ENCODE data around the gene LRRTM4. TPM values are rescaled to one million over a fixed set of nuclear protein-coding genes. Genes with fewer than 3 reads are reported as not detected.
"Not testable (repeated sequence)": the region's sequence is repeated elsewhere in the genome, so short reads cannot be mapped to it uniquely, and the experiment has no call there.

The LRRTM4 gene
- total RNA-seq, 1 donor from 2014 or later: 0.55 TPM

DNA sequence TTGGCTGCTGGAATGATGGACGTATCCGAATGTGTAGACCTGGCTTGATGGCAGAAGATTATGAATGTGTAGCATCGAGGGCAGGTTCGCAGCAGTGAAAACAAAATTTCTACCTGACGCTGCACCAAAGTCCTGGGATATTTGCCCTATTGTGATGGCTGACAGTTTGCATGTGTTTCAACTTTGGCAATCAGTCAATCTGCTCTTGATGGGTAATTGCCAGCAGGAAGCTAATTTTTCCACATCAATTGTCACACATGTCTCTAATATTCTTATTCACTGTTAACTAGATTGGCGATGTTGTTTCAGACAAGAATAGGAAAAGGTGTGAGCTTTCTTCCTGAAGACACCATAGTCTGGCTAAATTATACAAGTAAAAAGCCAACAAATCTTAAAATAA, 821.3 kb downstream of the LRRTM4 start:
- Histone ChIP-seq H3K36me3 (no peaks in the 10 kb centered on the region), H3K27ac (replicated peaks) (no peak overlapping the region), H3K9me3 (replicated peaks) (no peaks in the 10 kb centered on the region), H3K27me3 (ENCODE audit: low read depth) (no peaks in the 10 kb centered on the region), H3K4me1 (no peaks in the 10 kb centered on the region), H3K4me3 (no peak overlapping the region)
- intact Hi-C loops (cut with micrococcal nuclease): no loop called here
- no peak for DNase-seq
- TF ChIP-seq, protein P1, sequence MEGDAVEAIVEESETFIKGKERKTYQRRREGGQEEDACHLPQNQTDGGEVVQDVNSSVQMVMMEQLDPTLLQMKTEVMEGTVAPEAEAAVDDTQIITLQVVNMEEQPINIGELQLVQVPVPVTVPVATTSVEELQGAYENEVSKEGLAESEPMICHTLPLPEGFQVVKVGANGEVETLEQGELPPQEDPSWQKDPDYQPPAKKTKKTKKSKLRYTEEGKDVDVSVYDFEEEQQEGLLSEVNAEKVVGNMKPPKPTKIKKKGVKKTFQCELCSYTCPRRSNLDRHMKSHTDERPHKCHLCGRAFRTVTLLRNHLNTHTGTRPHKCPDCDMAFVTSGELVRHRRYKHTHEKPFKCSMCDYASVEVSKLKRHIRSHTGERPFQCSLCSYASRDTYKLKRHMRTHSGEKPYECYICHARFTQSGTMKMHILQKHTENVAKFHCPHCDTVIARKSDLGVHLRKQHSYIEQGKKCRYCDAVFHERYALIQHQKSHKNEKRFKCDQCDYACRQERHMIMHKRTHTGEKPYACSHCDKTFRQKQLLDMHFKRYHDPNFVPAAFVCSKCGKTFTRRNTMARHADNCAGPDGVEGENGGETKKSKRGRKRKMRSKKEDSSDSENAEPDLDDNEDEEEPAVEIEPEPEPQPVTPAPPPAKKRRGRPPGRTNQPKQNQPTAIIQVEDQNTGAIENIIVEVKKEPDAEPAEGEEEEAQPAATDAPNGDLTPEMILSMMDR (IDR thresholded peaks at IDR 0.05; ENCODE audit: borderline replicate concordance): no peak

DNA sequence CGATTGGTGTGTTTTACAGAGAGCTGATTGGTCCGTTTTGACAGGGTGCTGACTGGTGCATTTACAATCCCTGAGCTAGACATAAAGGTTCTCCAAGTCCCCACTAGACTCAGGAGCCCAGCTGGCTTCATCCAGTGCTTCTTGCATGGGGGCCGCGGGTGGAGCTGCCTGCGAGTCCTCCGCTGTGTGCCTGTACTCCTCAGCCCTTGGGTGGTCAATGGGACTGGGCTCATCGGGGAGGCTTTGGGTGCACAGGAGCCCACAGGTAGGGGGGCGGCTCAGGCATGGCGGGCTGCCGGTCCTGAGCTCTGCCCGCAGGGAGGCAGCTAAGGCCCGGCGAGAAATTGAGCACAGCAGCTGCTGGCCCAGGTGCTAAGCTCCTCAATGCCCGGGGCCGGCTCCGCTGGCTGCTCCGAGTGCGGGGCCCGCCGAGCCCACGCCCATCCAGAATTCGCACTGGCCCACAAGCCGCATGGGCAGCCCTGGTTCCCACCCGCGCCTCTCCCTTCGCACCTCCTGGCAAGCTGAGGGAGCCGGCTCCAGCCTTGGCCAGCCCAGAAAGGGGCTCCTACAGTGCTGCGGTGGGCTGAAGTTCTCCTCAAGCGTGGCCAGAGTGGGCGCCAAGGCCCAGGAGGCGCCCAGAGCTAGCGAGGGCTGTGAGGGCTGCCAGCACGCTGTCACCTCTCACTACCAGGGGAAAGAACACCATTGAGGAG, 824.0 kb downstream of the LRRTM4 start:
- H3K9me3 ChIP-seq (replicated peaks); H3K36me3 ChIP-seq; H3K4me3 ChIP-seq; intact Hi-C loops (cut with micrococcal nuclease); DNase-seq; H3K27ac ChIP-seq (replicated peaks); H3K27me3 ChIP-seq (ENCODE audit: low read depth); H3K4me1 ChIP-seq: not testable (repeated sequence)
